ENCODE results near the gene COL26A1.
"Not testable (repeated sequence)": the region's sequence is repeated elsewhere in the genome, so short reads cannot be mapped to it uniquely, and the experiment has no call there.

COL26A1 gene

GRCh38 chr7:101465131-101465530 lies 102.5 kb downstream of the COL26A1 start:
- no peak for TF ChIP-seq CTCF (IDR thresholded peaks at IDR 0.05; ENCODE audit: control insufficient read depth, extremely low read depth, insufficient read depth)
- H3K4me3 ChIP-seq (ENCODE audit: low read depth, low read length), result no peak overlapping the region
- DNase-seq (ENCODE audit: low read depth), result no peak

GRCh38 chr7:101465576-101466196 lies 103.0 kb downstream of the COL26A1 start:
- no peak for TF ChIP-seq CTCF (IDR thresholded peaks at IDR 0.05; ENCODE audit: control insufficient read depth, extremely low read depth, insufficient read depth)
- no peak overlapping the region for H3K4me3 ChIP-seq (ENCODE audit: low read depth, low read length)
- no peak for DNase-seq (ENCODE audit: low read depth)

GRCh38 chr7:101466871-101467270 lies 104.2 kb downstream of the COL26A1 start:
- DNase-seq (ENCODE audit: low read depth), result no peak
- no peak for TF ChIP-seq CTCF (IDR thresholded peaks at IDR 0.05; ENCODE audit: control insufficient read depth, extremely low read depth, insufficient read depth)
- no peak overlapping the region for H3K4me3 ChIP-seq (ENCODE audit: low read depth, low read length)

- no peak for TF ChIP-seq CTCF (IDR thresholded peaks at IDR 0.05; ENCODE audit: control insufficient read depth, extremely low read depth, insufficient read depth)
Measured at GRCh38 chr7:101468546-101469275, 106.0 kb downstream of the COL26A1 start.

GRCh38 chr7:101470668-101471487 lies 108.2 kb downstream of the COL26A1 start:
- H3K4me3 ChIP-seq (ENCODE audit: low read depth, low read length), result no peak overlapping the region
- TF ChIP-seq CTCF (IDR thresholded peaks at IDR 0.05; ENCODE audit: control insufficient read depth, extremely low read depth, insufficient read depth), result no peak
- no peak for DNase-seq (ENCODE audit: low read depth)

More at GRCh38 chr7:101468546-101469275, 106.0 kb downstream of the COL26A1 start:
- DNase-seq (ENCODE audit: low read depth), result no peak
- no peak overlapping the region for H3K4me3 ChIP-seq (ENCODE audit: low read depth, low read length)

GRCh38 chr7:101474178-101474577 lies 111.5 kb downstream of the COL26A1 start:
- no peak for TF ChIP-seq CTCF (IDR thresholded peaks at IDR 0.05; ENCODE audit: control insufficient read depth, extremely low read depth, insufficient read depth)
- H3K4me3 ChIP-seq (ENCODE audit: low read depth, low read length), result no peak overlapping the region
- DNase-seq (ENCODE audit: low read depth), result no peak

- not testable (repeated sequence) for H3K4me3 ChIP-seq (ENCODE audit: low read depth, low read length); DNase-seq (ENCODE audit: low read depth)
Measured at GRCh38 chr7:101475691-101476090, 113.0 kb downstream of the COL26A1 start.

Data from LNCaP clone FGC (cell line).